Endodermal cell (in vitro differentiated cells): ENCODE measurements around the gene ACVR1. TPM values are rescaled to one million over a fixed set of nuclear protein-coding genes. Genes with fewer than 3 reads are reported as not detected.

ENCODE experiments used
- DNase-seq: peaks from one replicate; pipeline ENCODE4 v3.0.0-alpha.2; 2017
- H3K27ac ChIP-seq: 2 replicates; pipeline ENCODE4 v1.5.1; 2013; ENCODE audit warnings: mild to moderate bottlenecking, low read depth, low read length, moderate library complexity
- H3K27me3 ChIP-seq: 2 replicates; pipeline ENCODE4 v1.6.1; 2013; ENCODE audit warnings: mild to moderate bottlenecking, low read length, moderate library complexity; ENCODE audit not compliant: insufficient read depth, control insufficient read depth, poor library complexity, severe bottlenecking
- H3K36me3 ChIP-seq: 2 replicates; pipeline ENCODE4 v1.7.0; 2013; ENCODE audit warnings: mild to moderate bottlenecking, low read length, moderate library complexity; ENCODE audit not compliant: control insufficient read depth, insufficient read depth
- H3K4me1 ChIP-seq: one replicate; pipeline ENCODE4 v1.7.0; 2013; ENCODE audit warnings: low read length; ENCODE audit not compliant: control insufficient read depth, insufficient read depth
- H3K4me3 ChIP-seq: 2 replicates; pipeline ENCODE4 v1.5.1; 2013; ENCODE audit warnings: mild to moderate bottlenecking, low read length, moderate library complexity
- H3K9ac ChIP-seq: 2 replicates; pipeline ENCODE4 v1.6.1; 2013; ENCODE audit warnings: mild to moderate bottlenecking, low read length, moderate library complexity; ENCODE audit not compliant: poor library complexity, severe bottlenecking; ENCODE audit errors: extremely low read depth
- H3K9me3 ChIP-seq: 2 replicates; pipeline ENCODE4 v1.6.1; 2013; ENCODE audit warnings: mild to moderate bottlenecking, low read length, moderate library complexity; ENCODE audit not compliant: control insufficient read depth
- H3K27ac Mint-ChIP-seq: 2 replicates; pipeline ENCODE4 v1.8.0; 2020; ENCODE audit warnings: mixed read lengths
- H3K27me3 Mint-ChIP-seq: 2 replicates; pipeline ENCODE4 v1.8.0; 2021; ENCODE audit warnings: mild to moderate bottlenecking, mixed read lengths; ENCODE audit not compliant: insufficient read depth
- H3K36me3 Mint-ChIP-seq: 2 replicates; pipeline ENCODE4 v1.8.0; 2020; ENCODE audit warnings: low read depth, mixed read lengths
- H3K4me1 Mint-ChIP-seq: 2 replicates; pipeline ENCODE4 v1.8.0; 2020; ENCODE audit warnings: mixed read lengths
- H3K4me3 Mint-ChIP-seq: 2 replicates; pipeline ENCODE4 v1.8.0; 2020; ENCODE audit warnings: mild to moderate bottlenecking, moderate library complexity, mixed read lengths
- H3K9me3 Mint-ChIP-seq: 2 replicates; pipeline ENCODE4 v1.8.0; 2020; ENCODE audit warnings: mild to moderate bottlenecking, mixed read lengths
- CTCF ChIP-seq: fragments of 200-600 bp; sonication (generic); conservative IDR thresholded peaks from 2 replicates; pipeline ENCODE4 v1.5.0; 2021; ENCODE audit warnings: antibody characterized with exemption, mild to moderate bottlenecking
- WGBS, 2 experiments: methylation state at CpG; one replicate each; pipeline versions ENCODE4 v1.1.5 to v1.1.7; 2013; ENCODE audit warnings: missing lambda C conversion rate in 2 of 2, mixed read lengths in 1 of 2; ENCODE audit not compliant: insufficient coverage in 1 of 2, insufficient read length in 1 of 2; 5-methylcytosine and 5-hydroxymethylcytosine counted together
- total RNA-seq, 2 donors: library from RNA; stranded (reverse); fragmentation: NEBNext Ultra II Directional in 1 of 2; extraction: Animal tissue kit (Norgen Biotek cat#: 25700) in 1 of 2; gene quantifications; 2 replicates in 1 of 2; 3 replicates in 1 of 2; pipeline ENCODE4 v1.2.1, GENCODE V29; 2021

The ACVR1 gene
- total RNA-seq, 2 donors from 2014 or later, result 21.1 to 26.9 TPM

DNA sequence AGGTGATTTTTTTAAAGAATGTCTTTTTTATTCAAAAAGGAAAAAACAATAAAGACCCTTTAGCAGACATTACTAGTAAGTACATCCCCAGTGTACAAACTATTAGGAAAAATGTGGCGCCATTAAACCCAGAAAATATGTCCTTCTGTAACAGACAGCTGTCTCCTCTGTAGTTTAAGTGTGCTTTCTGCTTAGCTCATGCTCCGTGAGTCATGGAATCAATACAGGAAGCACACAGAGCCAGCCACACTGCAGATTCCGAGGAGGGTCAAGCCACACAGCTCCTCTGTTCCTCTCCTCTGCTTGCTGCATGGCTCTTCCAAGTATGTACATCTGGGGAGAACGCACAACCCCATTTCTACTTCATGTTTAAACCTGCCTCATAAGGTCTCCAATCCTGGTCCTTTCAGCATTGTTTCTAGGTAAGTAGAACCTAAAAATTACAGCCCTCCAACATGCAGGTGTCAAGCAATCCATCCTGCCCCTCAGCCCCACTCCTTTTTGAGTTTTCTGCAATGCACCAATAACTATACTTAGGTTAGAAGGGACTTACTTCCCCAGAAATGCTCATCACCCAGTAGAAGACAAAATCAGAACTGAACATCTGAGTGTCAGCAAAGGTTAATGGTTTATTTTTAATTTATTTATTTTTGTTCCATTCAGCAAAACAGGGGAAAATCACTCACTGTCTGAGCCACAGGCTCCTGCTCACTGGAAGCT, 37.5 kb downstream of the ACVR1 start:
- H3K9ac ChIP-seq, result no peak overlapping the region
- 49 to 54% methylated on average over 3 to 4 of the region's 4 CpGs for WGBS, 2 experiments
- DNase-seq, result peak; percentile 69
- no peak for TF ChIP-seq CTCF
- H3K27me3 Mint-ChIP-seq, result peaks cover 21% of the 10 kb centered on the region
- peaks cover 51% of the 10 kb centered on the region for H3K4me1 Mint-ChIP-seq
- no peaks in the 10 kb centered on the region for H3K9me3 ChIP-seq
- H3K27ac ChIP-seq, result peak overlapping the region; percentile 57
- H3K36me3 ChIP-seq, result no peaks in the 10 kb centered on the region
- peaks cover 30% of the 10 kb centered on the region for H3K27me3 ChIP-seq
- no peak overlapping the region for H3K4me3 ChIP-seq
- H3K9me3 Mint-ChIP-seq, result no peaks in the 10 kb centered on the region
- H3K4me3 Mint-ChIP-seq, result peak overlapping the region; percentile 17
- H3K4me1 ChIP-seq, result peaks cover 25% of the 10 kb centered on the region
- peak overlapping the region; percentile 88 for H3K27ac Mint-ChIP-seq
- no peaks in the 10 kb centered on the region for H3K36me3 Mint-ChIP-seq

GRCh38 chr2:157837851-157838441, 38.2 kb downstream of the ACVR1 start:
- DNase-seq, result no peak
- WGBS, 2 experiments, result 75 to 77% methylated on average over 12 to 13 of the region's 13 CpGs
- TF ChIP-seq CTCF, result no peak
- H3K4me1 ChIP-seq, result peaks cover 25% of the 10 kb centered on the region
- peaks cover 24% of the 10 kb centered on the region for H3K27me3 ChIP-seq
- Mint-ChIP-seq H3K27ac (peak overlapping the region; percentile 88), H3K4me1 (peaks cover 56% of the 10 kb centered on the region), H3K4me3 (peak overlapping the region; percentile 17), H3K36me3 (no peaks in the 10 kb centered on the region), H3K27me3 (peaks cover 14% of the 10 kb centered on the region), H3K9me3 (no peaks in the 10 kb centered on the region)
- no peaks in the 10 kb centered on the region for H3K9me3 ChIP-seq
- H3K27ac ChIP-seq, result no peak overlapping the region
- H3K4me3 ChIP-seq, result no peak overlapping the region
- H3K9ac ChIP-seq, result no peak overlapping the region
- no peaks in the 10 kb centered on the region for H3K36me3 ChIP-seq

- H3K9me3 Mint-ChIP-seq, result no peaks in the 10 kb centered on the region
- TF ChIP-seq CTCF, result no peak
- Histone ChIP-seq H3K27ac (no peak overlapping the region), H3K4me3 (no peak overlapping the region), H3K9ac (no peak overlapping the region), H3K36me3 (no peaks in the 10 kb centered on the region), H3K27me3 (peaks cover 10% of the 10 kb centered on the region), H3K4me1 (peaks cover 25% of the 10 kb centered on the region), H3K9me3 (no peaks in the 10 kb centered on the region)
- no peak overlapping the region for H3K27ac Mint-ChIP-seq
- no peak overlapping the region for H3K4me3 Mint-ChIP-seq
- no peaks in the 10 kb centered on the region for H3K36me3 Mint-ChIP-seq
- H3K4me1 Mint-ChIP-seq, result peaks cover 61% of the 10 kb centered on the region
- peaks cover 5% of the 10 kb centered on the region for H3K27me3 Mint-ChIP-seq
- no peak for DNase-seq
- 92 to 93% methylated on average over 3 of the region's 3 CpGs for WGBS, 2 experiments
These were observed 39.6 kb downstream of the ACVR1 start for GRCh38 chr2:157836531-157836930.
